ENCODE measurements around the gene SUMO2.
"Not testable (repeated sequence)": the region's sequence is repeated elsewhere in the genome, so short reads cannot be mapped to it uniquely, and the experiment has no call there.

SUMO2 gene

DNA sequence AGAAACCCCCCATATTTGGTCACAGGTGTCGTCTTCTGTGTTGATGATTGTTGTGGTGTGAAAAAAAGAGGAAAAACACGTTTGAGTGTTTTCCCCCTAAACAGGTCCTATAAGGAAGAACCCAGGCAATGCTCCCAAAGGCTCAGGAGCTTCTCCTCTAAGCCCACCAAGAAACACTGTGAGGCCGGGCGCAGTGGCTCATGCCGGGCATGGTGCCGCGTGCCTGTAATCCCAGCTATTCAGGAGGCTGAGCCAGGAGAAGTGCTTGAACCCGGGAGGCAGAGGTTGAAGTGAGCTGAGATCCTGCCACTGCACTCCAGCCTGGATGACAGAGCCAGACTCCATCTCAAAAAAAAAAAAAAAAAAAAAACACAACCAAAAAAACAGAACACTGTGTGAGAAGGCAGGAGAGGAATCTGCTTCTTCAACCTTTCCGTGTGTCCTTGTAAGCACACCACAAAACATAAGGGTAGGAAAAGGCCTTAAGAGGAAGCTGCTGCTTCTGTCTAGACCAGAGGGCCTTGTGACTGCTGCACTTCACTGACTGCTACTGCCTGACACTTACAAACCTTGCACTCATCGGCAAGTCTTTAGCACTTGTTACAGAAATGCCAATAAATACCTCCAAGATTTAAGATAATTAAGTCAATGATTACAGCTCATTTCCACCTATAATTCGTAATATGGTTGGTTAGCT is 37.8 kb downstream of the SUMO2 start:
- no peak for DNase-seq (ENCODE audit: low read depth)

- DNase-seq (ENCODE audit: low read depth): no peak
These were observed 40.4 kb downstream of the SUMO2 start for GRCh38 chr17:75142236-75142971.

DNA sequence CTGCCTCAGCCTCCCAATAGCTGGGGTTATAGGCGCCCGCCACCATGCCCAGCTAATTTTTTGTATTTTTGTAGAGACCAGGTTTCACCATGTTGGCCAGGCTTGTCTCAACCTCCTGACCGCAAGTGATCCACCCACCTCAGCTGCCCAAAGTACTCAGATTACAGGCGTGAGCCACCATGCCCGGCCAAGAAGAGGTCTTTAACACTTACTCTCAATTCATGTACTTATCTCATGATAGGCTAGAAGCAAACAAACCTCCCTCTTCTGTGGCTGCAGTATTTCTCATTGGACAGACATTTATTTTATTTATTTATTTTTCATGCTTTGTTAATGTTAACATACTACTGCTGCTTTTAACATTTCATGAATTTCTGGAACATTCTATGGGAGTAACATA is 44.2 kb downstream of the SUMO2 start:
- no peak for DNase-seq (ENCODE audit: low read depth)

GRCh38 chr17:75137762-75138161 is 45.0 kb downstream of the SUMO2 start:
- not testable (repeated sequence) for DNase-seq (ENCODE audit: low read depth)

GRCh38 chr17:75135946-75136345 is 46.8 kb downstream of the SUMO2 start:
- DNase-seq (ENCODE audit: low read depth): no peak

GRCh38 chr17:75135452-75135851 is 47.3 kb downstream of the SUMO2 start:
- no peak for DNase-seq (ENCODE audit: low read depth)

DNA sequence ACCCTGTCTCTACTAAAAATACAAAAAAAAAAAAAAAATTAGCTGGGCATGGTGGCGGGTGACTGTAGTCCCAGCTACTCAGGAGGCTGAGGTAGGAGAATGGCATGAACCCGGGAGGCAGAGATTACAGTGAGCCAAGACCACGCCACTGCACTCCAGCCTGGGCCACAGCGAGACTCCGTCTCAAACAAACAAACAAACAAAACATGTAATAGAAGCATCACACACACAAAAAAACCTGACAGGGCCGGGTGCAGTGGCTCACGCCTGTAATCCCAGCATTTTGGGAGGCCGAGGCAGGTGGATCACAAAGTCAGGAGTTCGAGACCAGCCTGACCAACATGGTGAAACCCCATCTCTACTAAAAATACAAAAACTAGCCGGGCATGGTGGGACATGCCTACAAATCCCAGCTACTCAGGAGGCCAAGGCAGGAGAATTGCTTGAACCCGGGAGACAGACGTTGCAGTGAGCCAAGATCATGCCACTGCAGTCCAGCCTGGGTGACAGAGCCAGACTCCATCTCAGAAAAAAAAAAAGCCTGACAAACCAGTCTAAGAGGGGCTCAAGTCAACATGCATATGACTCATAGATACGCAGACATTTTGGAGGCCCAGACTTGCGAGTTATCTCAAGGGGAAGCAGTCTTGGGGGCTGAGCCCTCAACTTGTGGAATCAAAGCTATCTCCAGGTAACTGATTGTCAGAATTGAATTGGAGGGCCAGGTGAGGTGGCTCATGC is 49.0 kb downstream of the SUMO2 start:
- DNase-seq (ENCODE audit: low read depth): not testable (repeated sequence)

DNA sequence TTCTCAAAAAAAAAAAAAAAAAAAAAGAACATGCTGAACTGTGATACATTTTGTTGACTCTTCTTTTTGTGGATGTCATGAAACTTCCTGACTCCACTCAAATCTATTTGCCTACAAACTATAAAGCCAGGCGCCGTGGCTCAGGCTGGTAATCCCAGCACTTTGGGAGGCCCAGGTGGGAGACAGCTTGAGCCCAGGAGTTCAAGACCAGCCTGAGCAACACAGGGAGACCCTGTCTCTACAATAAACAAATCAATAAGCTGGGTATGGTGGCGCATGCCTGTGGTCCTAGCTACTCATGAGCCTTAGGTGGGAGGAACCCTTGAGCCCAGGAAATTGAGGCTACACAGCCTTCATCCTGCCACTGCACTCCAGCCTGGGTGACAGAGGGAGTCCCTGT is 49.8 kb downstream of the SUMO2 start:
- DNase-seq (ENCODE audit: low read depth): no peak

- DNase-seq (ENCODE audit: low read depth): not testable (repeated sequence)
These were observed 50.5 kb downstream of the SUMO2 start for GRCh38 chr17:75132018-75133000.

- peak; percentile 51 for DNase-seq (ENCODE audit: low read depth)
These were observed 51.3 kb downstream of the SUMO2 start, which contains the start of gene NT5C for GRCh38 chr17:75131278-75132017. Gene NT5C, minus strand, starts transcription at chr17:75131742. Its CDS starts 35 bp downstream, at chr17:75131707.

DNA sequence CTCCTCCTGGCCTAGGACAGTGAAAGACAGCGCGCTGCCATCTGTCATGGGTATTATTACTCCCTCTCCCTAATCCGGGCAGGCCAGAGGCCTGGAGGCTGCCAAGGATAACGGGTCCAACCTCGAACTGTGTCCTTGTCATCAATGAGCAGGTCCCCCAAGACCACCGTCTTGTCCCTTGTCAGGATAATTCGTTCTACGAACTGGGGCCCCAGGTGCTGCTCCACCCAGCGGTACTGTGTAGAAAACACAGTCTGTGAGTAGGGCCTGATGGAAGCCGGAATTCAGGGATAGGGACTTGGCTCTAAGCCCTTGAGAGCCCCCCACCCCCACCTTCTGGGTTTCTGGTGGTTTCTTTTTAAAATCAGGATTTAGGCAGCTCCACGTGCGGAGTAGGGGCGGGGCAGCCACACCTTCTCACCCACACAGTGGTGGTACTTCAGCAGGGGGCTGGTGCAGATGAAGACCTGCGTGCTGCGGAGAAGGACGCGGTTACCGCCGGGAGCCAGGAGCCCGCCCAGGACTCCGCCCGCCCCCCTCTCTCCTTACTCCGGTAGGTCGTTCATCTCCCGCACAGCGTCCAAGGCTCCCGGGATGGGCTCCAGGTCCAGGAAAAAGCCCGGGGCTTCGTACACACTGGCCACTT is 52.0 kb downstream of the SUMO2 start:
- no peak for DNase-seq (ENCODE audit: low read depth)

GRCh38 chr17:75130059-75130631 is 52.6 kb downstream of the SUMO2 start:
- no peak for DNase-seq (ENCODE audit: low read depth)

DNA sequence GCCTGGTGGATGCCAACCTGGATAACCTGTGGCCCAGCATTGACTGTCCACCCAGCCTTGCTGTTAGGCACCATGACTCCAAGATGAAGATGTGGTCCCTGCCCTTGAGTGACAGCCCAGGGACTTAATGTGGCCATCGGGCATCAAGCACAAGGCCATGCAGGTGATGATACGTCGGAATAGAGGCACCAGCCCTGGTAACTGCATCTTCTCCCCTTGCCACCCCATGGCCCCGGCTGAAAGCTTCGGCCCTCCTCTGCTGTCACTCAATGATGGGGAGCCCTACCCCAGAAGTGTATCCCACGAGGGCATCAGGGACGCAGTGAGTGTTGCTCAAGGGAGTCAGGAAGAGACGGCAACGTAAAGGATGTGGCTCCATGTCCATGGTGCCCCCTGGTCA is 53.2 kb downstream of the SUMO2 start:
- no peak for DNase-seq (ENCODE audit: low read depth)

DNA sequence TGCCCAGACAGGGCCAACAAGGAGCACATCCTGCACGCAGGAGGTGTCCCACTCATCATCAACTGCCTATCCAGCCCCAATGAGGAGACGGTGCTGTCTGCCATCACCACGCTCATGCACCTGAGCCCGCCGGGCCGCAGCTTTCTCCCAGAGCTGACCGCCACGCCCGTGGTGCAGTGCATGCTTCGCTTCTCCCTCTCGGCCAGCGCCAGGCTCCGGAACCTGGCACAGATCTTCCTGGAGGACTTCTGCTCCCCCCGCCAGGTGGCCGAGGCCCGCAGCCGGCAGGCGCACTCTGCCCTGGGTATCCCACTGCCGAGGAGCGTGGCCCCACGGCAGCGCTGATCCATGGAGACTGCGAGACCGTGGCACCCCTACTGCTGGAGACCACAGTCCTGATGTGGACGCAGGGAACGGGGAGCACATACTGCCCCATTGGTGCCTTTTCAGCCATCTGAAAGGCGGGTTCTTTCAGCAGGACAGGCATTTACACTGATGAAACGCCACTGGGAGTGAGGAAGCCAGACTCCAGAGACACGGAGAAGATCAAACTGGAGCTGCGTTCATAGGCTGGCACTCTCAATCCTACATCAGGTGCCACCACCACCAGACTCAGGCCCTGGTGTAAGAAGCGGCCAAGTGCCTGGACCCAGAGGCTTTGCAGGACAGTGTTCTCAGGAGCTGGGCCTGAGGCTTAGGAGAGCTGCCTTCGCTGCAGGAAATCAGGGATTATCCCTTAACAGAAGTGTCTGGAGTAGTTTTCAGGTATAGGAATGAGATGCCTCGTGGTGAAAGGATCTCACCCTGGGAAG is 53.9 kb downstream of the SUMO2 start:
- DNase-seq (ENCODE audit: low read depth): no peak

GRCh38 chr17:75127936-75128335 is 54.8 kb downstream of the SUMO2 start:
- not testable (repeated sequence) for DNase-seq (ENCODE audit: low read depth)

DNA sequence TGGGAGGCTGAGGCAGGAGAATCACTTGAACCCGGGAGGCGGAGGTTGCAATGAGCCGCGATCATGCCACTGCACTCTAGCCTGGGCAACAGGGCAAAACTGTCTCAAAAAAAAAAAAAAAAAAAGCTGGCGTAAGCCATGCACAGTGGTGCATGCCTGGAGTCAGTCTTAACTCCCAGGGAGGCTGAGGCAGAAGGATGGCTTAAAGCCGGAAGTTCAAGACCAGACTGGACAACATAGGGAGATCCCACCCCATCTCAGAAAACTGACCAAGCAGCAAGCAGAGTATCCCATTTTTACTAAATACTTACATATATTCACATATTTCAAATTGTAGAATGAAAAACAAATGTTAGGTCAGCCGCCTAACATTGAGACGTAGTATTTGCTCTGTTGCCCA is 55.8 kb downstream of the SUMO2 start:
- no peak for DNase-seq (ENCODE audit: low read depth)

- no peak for DNase-seq (ENCODE audit: low read depth)
These were observed 56.8 kb downstream of the SUMO2 start for GRCh38 chr17:75125984-75126383.

GRCh38 chr17:75124819-75125162 is 58.0 kb downstream of the SUMO2 start:
- DNase-seq (ENCODE audit: low read depth): no peak

All from GM04504 (cell line).